Measurements from ENCODE around the gene SLFN12L. TPM values are rescaled to one million over a fixed set of nuclear protein-coding genes. Genes with fewer than 3 reads are reported as not detected.

SLFN12L gene
- total and polyA plus RNA-seq, 9 of the 15 experiments (the other 6 are each of a cell fraction or from before 2014, with no cell fraction given) = 0.04 to 0.31 (median 0.08) TPM; not detected in 3

- TF ChIP-seq ZNF407 (IDR thresholded peaks at IDR 0.05; ENCODE audit: low read depth) (no peak), POLR3G (IDR thresholded peaks at IDR 0.05; ENCODE audit: extremely low read depth, insufficient read length, insufficient replicate concordance) (no peak), E2F3 (CRISPR knock-in tag; IDR thresholded peaks at IDR 0.05) (no peak), SFPQ (IDR thresholded peaks at IDR 0.05; ENCODE audit: low read depth, low read length) (no peak), HEY1 (CRISPR knock-in tag; IDR thresholded peaks at IDR 0.05; ENCODE audit: borderline replicate concordance) (peak; percentile 84; the same call in 1 of the 2 replicates), SMARCA4 (IDR thresholded peaks at IDR 0.05) (peak; percentile 100), TFAP4 (CRISPR knock-in tag; IDR thresholded peaks at IDR 0.05; ENCODE audit: borderline replicate concordance) (no peak), ZBED1 (IDR thresholded peaks at IDR 0.05) (peak; percentile 93), GABPA (tag; conservative IDR thresholded peaks at IDR 0.05; ENCODE audit: low read depth) (no peak), ZNF644 (tag; IDR thresholded peaks at IDR 0.05; ENCODE audit: low read depth) (peak; percentile 81; the same call in 1 of the 2 replicates), ZZZ3 (IDR thresholded peaks at IDR 0.05) (no peak), MYC (IDR thresholded peaks at IDR 0.05; ENCODE audit: low read depth, low read length) (peak; percentile 71), MYC (CRISPR knock-in tag; IDR thresholded peaks at IDR 0.05; ENCODE audit: borderline replicate concordance, low read depth) (no peak), MXI1 (IDR thresholded peaks at IDR 0.05; ENCODE audit: low read depth, low read length) (peak; percentile 70; the same call in 1 of the 2 replicates), XRCC3 (IDR thresholded peaks at IDR 0.05) (no peak), POLR2AphosphoS5 (IDR thresholded peaks at IDR 0.05; ENCODE audit: control insufficient read depth, insufficient read depth, low read depth, low read length) (peak; percentile 100), TARDBP (IDR thresholded peaks at IDR 0.05) (peak; percentile 92; the same call in 1 of the 2 replicates), ZNF354B (CRISPR knock-in tag; IDR thresholded peaks at IDR 0.05) (no peak), HOXB6 (CRISPR knock-in tag; IDR thresholded peaks at IDR 0.05; ENCODE audit: borderline replicate concordance) (no peak), KLF6 (CRISPR knock-in tag; IDR thresholded peaks at IDR 0.05; ENCODE audit: borderline replicate concordance) (no peak; the same call in 1 of the 2 replicates)
Measured at GRCh38 chr17:35560703-35561102, 23.2 kb upstream of the SLFN12L start, which contains the start of gene SLFN14 (continued).

Data from K562 (cell line).